Neural cell (in vitro differentiated cells): ENCODE measurements around the gene DHRS12.

Experiments
- EP300 ChIP-seq: fragments of 450-650 bp; conservative IDR thresholded peaks from 2 replicates; pipeline ENCODE4 v1.6.1; 2014; ENCODE audit warnings: antibody characterized with exemption, mild to moderate bottlenecking, moderate library complexity; ENCODE audit not compliant: poor library complexity, severe bottlenecking
- EZH2 ChIP-seq: fragments of 200-600, 300-800 bp; shearing (Covaris generic), sonication (generic); IDR thresholded peaks from 2 replicates; pipeline ENCODE4 v1.6.1; 2014; ENCODE audit warnings: antibody characterized with exemption, low read length, borderline replicate concordance, mild to moderate bottlenecking; ENCODE audit not compliant: insufficient read depth, poor library complexity, severe bottlenecking
- POLR2AphosphoS5 ChIP-seq: IDR thresholded peaks from 2 replicates; pipeline ENCODE4 v1.6.1; 2012
- TAF1 ChIP-seq: IDR thresholded peaks from 2 replicates; pipeline ENCODE4 v1.6.1; 2012; ENCODE audit warnings: low read depth
- TF ChIP-seq, protein P1 (sequence below): fragments of 450-650 bp; IDR thresholded peaks from 2 replicates; pipeline ENCODE4 v1.5.1; 2014; ENCODE audit warnings: antibody characterized with exemption, mild to moderate bottlenecking, moderate library complexity; ENCODE audit not compliant: poor library complexity, severe bottlenecking
- TF ChIP-seq, protein P2 (sequence below): IDR thresholded peaks from 2 replicates; pipeline ENCODE4 v1.6.1; 2012; ENCODE audit warnings: borderline replicate concordance

DNA sequence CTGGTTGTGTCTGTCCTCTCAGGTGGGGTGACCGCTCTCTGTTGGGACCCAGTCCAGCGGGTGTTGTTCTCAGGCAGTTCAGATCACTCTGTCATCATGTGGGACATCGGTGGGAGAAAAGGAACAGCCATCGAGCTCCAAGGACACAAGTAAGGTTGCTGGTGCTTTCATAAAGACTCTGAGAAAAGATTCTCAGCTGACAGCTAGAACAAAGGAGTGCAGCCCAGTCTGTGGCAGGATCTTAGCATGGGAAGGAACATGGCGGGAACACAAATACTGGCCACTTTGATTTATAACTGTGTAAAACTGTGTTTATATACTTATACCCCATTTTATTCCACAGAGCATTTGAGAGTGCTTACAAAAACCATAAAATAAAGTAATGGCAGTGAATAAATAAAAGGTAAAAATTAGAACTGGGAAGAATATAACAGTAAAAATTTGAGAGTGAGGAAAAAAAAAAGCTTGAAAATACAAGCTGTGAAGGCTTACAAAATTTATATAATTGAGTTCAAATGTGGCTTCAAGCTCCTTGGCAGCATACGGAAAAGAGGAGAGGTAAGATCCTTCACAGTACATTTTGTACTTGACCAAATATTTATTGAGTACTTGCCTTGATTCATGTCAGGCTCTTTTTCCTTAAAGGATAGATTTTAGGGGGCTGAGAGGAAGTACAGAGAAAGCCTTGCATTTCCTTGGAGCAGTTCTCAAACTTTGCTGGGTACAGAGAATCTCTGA, 64.8 kb downstream of the DHRS12 start:
- TF ChIP-seq, protein P1, sequence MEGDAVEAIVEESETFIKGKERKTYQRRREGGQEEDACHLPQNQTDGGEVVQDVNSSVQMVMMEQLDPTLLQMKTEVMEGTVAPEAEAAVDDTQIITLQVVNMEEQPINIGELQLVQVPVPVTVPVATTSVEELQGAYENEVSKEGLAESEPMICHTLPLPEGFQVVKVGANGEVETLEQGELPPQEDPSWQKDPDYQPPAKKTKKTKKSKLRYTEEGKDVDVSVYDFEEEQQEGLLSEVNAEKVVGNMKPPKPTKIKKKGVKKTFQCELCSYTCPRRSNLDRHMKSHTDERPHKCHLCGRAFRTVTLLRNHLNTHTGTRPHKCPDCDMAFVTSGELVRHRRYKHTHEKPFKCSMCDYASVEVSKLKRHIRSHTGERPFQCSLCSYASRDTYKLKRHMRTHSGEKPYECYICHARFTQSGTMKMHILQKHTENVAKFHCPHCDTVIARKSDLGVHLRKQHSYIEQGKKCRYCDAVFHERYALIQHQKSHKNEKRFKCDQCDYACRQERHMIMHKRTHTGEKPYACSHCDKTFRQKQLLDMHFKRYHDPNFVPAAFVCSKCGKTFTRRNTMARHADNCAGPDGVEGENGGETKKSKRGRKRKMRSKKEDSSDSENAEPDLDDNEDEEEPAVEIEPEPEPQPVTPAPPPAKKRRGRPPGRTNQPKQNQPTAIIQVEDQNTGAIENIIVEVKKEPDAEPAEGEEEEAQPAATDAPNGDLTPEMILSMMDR, result no peak
- no peak for TF ChIP-seq EP300
- TF ChIP-seq TAF1, result no peak
- no peak for TF ChIP-seq POLR2AphosphoS5
- no peak for TF ChIP-seq EZH2
- TF ChIP-seq, protein P2, sequence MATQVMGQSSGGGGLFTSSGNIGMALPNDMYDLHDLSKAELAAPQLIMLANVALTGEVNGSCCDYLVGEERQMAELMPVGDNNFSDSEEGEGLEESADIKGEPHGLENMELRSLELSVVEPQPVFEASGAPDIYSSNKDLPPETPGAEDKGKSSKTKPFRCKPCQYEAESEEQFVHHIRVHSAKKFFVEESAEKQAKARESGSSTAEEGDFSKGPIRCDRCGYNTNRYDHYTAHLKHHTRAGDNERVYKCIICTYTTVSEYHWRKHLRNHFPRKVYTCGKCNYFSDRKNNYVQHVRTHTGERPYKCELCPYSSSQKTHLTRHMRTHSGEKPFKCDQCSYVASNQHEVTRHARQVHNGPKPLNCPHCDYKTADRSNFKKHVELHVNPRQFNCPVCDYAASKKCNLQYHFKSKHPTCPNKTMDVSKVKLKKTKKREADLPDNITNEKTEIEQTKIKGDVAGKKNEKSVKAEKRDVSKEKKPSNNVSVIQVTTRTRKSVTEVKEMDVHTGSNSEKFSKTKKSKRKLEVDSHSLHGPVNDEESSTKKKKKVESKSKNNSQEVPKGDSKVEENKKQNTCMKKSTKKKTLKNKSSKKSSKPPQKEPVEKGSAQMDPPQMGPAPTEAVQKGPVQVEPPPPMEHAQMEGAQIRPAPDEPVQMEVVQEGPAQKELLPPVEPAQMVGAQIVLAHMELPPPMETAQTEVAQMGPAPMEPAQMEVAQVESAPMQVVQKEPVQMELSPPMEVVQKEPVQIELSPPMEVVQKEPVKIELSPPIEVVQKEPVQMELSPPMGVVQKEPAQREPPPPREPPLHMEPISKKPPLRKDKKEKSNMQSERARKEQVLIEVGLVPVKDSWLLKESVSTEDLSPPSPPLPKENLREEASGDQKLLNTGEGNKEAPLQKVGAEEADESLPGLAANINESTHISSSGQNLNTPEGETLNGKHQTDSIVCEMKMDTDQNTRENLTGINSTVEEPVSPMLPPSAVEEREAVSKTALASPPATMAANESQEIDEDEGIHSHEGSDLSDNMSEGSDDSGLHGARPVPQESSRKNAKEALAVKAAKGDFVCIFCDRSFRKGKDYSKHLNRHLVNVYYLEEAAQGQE, result no peak
